ENCODE measurements around the gene ANKRD13A.

GRCh38 chr12:109966546-109966945, 32.7 kb upstream of the ANKRD13A start:
- no peak for TF ChIP-seq POLR2AphosphoS5 (IDR thresholded peaks at IDR 0.05; ENCODE audit: borderline replicate concordance, low read depth, low read length)
- TF ChIP-seq EZH2 (IDR thresholded peaks at IDR 0.05) = no peak

Data from SK-N-MC (cell line).